ENCODE results near the gene HSPA2. TPM values are rescaled to one million over a fixed set of nuclear protein-coding genes. Genes with fewer than 3 reads are reported as not detected.

HSPA2 gene
- total and polyA plus RNA-seq, 4 donors, result 6.9 to 20.5 (median 11.4) TPM

- Histone ChIP-seq H3K27ac (ENCODE audit: low read depth in 1 of 2, low read length in 1 of 2) (no peak overlapping the region), H3K4me1 (ENCODE audit: control insufficient read depth in 5 of 5, insufficient read depth in 5 of 5, low read length in 5 of 5) (peaks cover 0 to 14% (median 0%) of the 10 kb centered on the region in 5 donors), H3K36me3 (ENCODE audit: control insufficient read depth in 4 of 4, insufficient read depth in 4 of 4, low read length in 4 of 4) (no peaks in the 10 kb centered on the region), H3K27me3 (ENCODE audit: control insufficient read depth in 3 of 3, insufficient read depth in 3 of 3, low read length in 2 of 3) (no peaks in the 10 kb centered on the region), H3K4me3 (no peak overlapping the region), H3K9me3 (ENCODE audit: control insufficient read depth in 4 of 4, insufficient read depth in 3 of 4, low read length in 3 of 4) (peaks cover 0 to 1% (median 0%) of the 10 kb centered on the region in 4 donors), H3K9ac (ENCODE audit: insufficient read depth in 1 of 2, low read length in 2 of 2) (no peak overlapping the region)
- no peak for DNase-seq
- TF ChIP-seq CTCF (IDR thresholded peaks at IDR 0.05; ENCODE audit: control extremely low read depth, extremely low read depth), result no peak
- no peak for ATAC-seq (ENCODE audit: insufficient read depth, low FRiP score)
- WGBS, 2 donors, result 76 to 99% methylated on average over 5 of the region's 5 CpGs
Measured at GRCh38 chr14:64577211-64577610, 36.7 kb downstream of the HSPA2 start.

- Histone ChIP-seq H3K9ac (ENCODE audit: insufficient read depth in 1 of 2, low read length in 2 of 2) (no peak overlapping the region), H3K36me3 (ENCODE audit: control insufficient read depth in 4 of 4, insufficient read depth in 4 of 4, low read length in 4 of 4) (no peaks in the 10 kb centered on the region), H3K9me3 (ENCODE audit: control insufficient read depth in 4 of 4, insufficient read depth in 3 of 4, low read length in 3 of 4) (no peaks in the 10 kb centered on the region), H3K27ac (ENCODE audit: low read depth in 1 of 2, low read length in 1 of 2) (no peak overlapping the region), H3K4me3 (no peak overlapping the region), H3K27me3 (ENCODE audit: control insufficient read depth in 3 of 3, insufficient read depth in 3 of 3, low read length in 2 of 3) (no peaks in the 10 kb centered on the region), H3K4me1 (ENCODE audit: control insufficient read depth in 5 of 5, insufficient read depth in 5 of 5, low read length in 5 of 5) (no peaks in the 10 kb centered on the region)
- DNase-seq (no peak), ATAC-seq (ENCODE audit: insufficient read depth, low FRiP score) (no peak)
- TF ChIP-seq CTCF (IDR thresholded peaks at IDR 0.05; ENCODE audit: control extremely low read depth, extremely low read depth), result no peak
- 88 to 92% methylated on average over 7 of the region's 7 CpGs for WGBS, 2 donors
Measured at GRCh38 chr14:64580467-64580866, 39.9 kb downstream of the HSPA2 start.

GRCh38 chr14:64581363-64581762 is 40.8 kb downstream of the HSPA2 start:
- H3K9me3 ChIP-seq (ENCODE audit: control insufficient read depth in 4 of 4, insufficient read depth in 3 of 4, low read length in 3 of 4), result no peaks in the 10 kb centered on the region
- no peak overlapping the region for H3K27ac ChIP-seq (ENCODE audit: low read depth in 1 of 2, low read length in 1 of 2)
- WGBS, 2 donors, result 60 to 65% methylated on average over 2 of the region's 2 CpGs
- no peaks in the 10 kb centered on the region for H3K4me1 ChIP-seq (ENCODE audit: control insufficient read depth in 5 of 5, insufficient read depth in 5 of 5, low read length in 5 of 5)
- no peak overlapping the region for H3K9ac ChIP-seq (ENCODE audit: insufficient read depth in 1 of 2, low read length in 2 of 2)
- H3K4me3 ChIP-seq, result no peak overlapping the region
- H3K27me3 ChIP-seq (ENCODE audit: control insufficient read depth in 3 of 3, insufficient read depth in 3 of 3, low read length in 2 of 3), result no peaks in the 10 kb centered on the region
- ATAC-seq (ENCODE audit: insufficient read depth, low FRiP score) (no peak), DNase-seq (no peak)
- no peaks in the 10 kb centered on the region for H3K36me3 ChIP-seq (ENCODE audit: control insufficient read depth in 4 of 4, insufficient read depth in 4 of 4, low read length in 4 of 4)
- TF ChIP-seq CTCF (IDR thresholded peaks at IDR 0.05; ENCODE audit: control extremely low read depth, extremely low read depth), result no peak

GRCh38 chr14:64581817-64582216 is 41.3 kb downstream of the HSPA2 start:
- DNase-seq (no peak), ATAC-seq (ENCODE audit: insufficient read depth, low FRiP score) (no peak)
- Histone ChIP-seq H3K9ac (ENCODE audit: insufficient read depth in 1 of 2, low read length in 2 of 2) (no peak overlapping the region), H3K4me3 (no peak overlapping the region), H3K36me3 (ENCODE audit: control insufficient read depth in 4 of 4, insufficient read depth in 4 of 4, low read length in 4 of 4) (no peaks in the 10 kb centered on the region), H3K27me3 (ENCODE audit: control insufficient read depth in 3 of 3, insufficient read depth in 3 of 3, low read length in 2 of 3) (no peaks in the 10 kb centered on the region), H3K9me3 (ENCODE audit: control insufficient read depth in 4 of 4, insufficient read depth in 3 of 4, low read length in 3 of 4) (no peaks in the 10 kb centered on the region), H3K4me1 (ENCODE audit: control insufficient read depth in 5 of 5, insufficient read depth in 5 of 5, low read length in 5 of 5) (no peaks in the 10 kb centered on the region), H3K27ac (ENCODE audit: low read depth in 1 of 2, low read length in 1 of 2) (no peak overlapping the region)
- no peak for TF ChIP-seq CTCF (IDR thresholded peaks at IDR 0.05; ENCODE audit: control extremely low read depth, extremely low read depth)
- 74 to 80% methylated on average over 5 of the region's 5 CpGs for WGBS, 2 donors
